Caco-2 (cell line): ENCODE data around the gene PAQR4. TPM values are rescaled to one million over a fixed set of nuclear protein-coding genes. Genes with fewer than 3 reads are reported as not detected.

ENCODE experiments used
- BruUV-seq: library from RNA; stranded (reverse); fragments of 400-500 nt; replicated peaks from 2 replicates; lab custom pipeline; 2021; lab: Mats Ljungman, UMichigan
- CTCF ChIA-PET: fragments of 300-600 bp; sonication (Branson Sonifier 250); formaldehyde crosslinking; loops from one replicate; lab custom pipeline; 2022; ENCODE audit warnings: antibody characterized with exemption; lab: Charles Lee
- POLR2A ChIA-PET: fragments of 300-600 bp; sonication (Branson Sonifier 250); formaldehyde crosslinking; loops from one replicate; lab custom pipeline; 2022; ENCODE audit warnings: antibody characterized with exemption; lab: Charles Lee
- DNase-seq, 2 experiments: peaks; one replicate each; pipeline versions ENCODE4 v3.0.0 to v3.0.0-alpha.2; 2020 to 2022
- H3K27me3 ChIP-seq: replicated peaks from 2 replicates; pipeline ENCODE4 v1.6.0; 2011; ENCODE audit warnings: low read length; ENCODE audit not compliant: control insufficient read depth, insufficient read depth
- H3K36me3 ChIP-seq: 2 replicates; pipeline ENCODE4 v1.5.1; 2011; ENCODE audit warnings: low read length; ENCODE audit not compliant: control insufficient read depth, insufficient read depth
- H3K4me1 ChIP-seq: fragments of 250-450 bp; sonication (Bioruptor Pico); 2 replicates; pipeline ENCODE4 v1.5.1; 2020; ENCODE audit warnings: mild to moderate bottlenecking
- H3K4me3 ChIP-seq: 2 replicates; pipeline ENCODE4 v1.5.1; 2011; ENCODE audit warnings: low read depth, mild to moderate bottlenecking, control low read depth, low read length
- H3K9me3 ChIP-seq: fragments of 250-450 bp; sonication (Bioruptor Pico); 2 replicates; pipeline ENCODE4 v1.5.1; 2020; ENCODE audit warnings: mild to moderate bottlenecking, moderate library complexity
- H3K27ac Mint-ChIP-seq: one replicate; pipeline ENCODE4 v1.8.0; 2022; ENCODE audit warnings: mixed read lengths; ENCODE audit not compliant: unreplicated experiment
- H3K27me3 Mint-ChIP-seq: one replicate; pipeline ENCODE4 v1.8.0; 2022; ENCODE audit warnings: mixed read lengths; ENCODE audit not compliant: insufficient read depth, unreplicated experiment
- H3K36me3 Mint-ChIP-seq: one replicate; pipeline ENCODE4 v1.8.0; 2022; ENCODE audit warnings: mild to moderate bottlenecking, mixed read lengths; ENCODE audit not compliant: insufficient read depth, unreplicated experiment
- H3K4me1 Mint-ChIP-seq: one replicate; pipeline ENCODE4 v1.8.0; 2022; ENCODE audit warnings: low read depth, mixed read lengths; ENCODE audit not compliant: unreplicated experiment
- H3K4me3 Mint-ChIP-seq: one replicate; pipeline ENCODE4 v1.8.0; 2022; ENCODE audit warnings: mild to moderate bottlenecking, moderate library complexity, mixed read lengths; ENCODE audit not compliant: unreplicated experiment
- H3K9me3 Mint-ChIP-seq: one replicate; pipeline ENCODE4 v1.8.0; 2022; ENCODE audit warnings: mixed read lengths; ENCODE audit not compliant: unreplicated experiment
- CTCF ChIP-seq, 2 experiments: fragments of 200-600 bp in 1 of 2; IDR thresholded peaks; 1 replicate in 1 of 2; 2 replicates in 1 of 2; pipeline versions ENCODE4 v1.5.1 to v1.8.0; 2011 to 2022; ENCODE audit warnings: antibody characterized with exemption in 1 of 2, control low read depth in 1 of 2, inconsistent platforms in 1 of 2, low read depth in 1 of 2, low read length in 1 of 2, mild to moderate bottlenecking in 1 of 2, moderate library complexity in 1 of 2; ENCODE audit not compliant: insufficient read depth in 1 of 2, severe bottlenecking in 1 of 2, unreplicated experiment in 1 of 2
- intact Hi-C: fragments of 100-400 bp; cut with micrococcal nuclease; formaldehyde crosslinking; loops from one replicate; pipeline ENCODE4 v1.10.0; 2022; ENCODE audit not compliant: unreplicated experiment
- total RNA-seq: library from RNA; stranded (reverse); gene quantifications from 2 replicates; pipeline ENCODE4 v1.2.3, GENCODE V29; 2022

The PAQR4 gene
- total RNA-seq, 1 experiment from 2014 or later = 12.0 TPM

- Mint-ChIP-seq H3K4me1 (no peaks in the 10 kb centered on the region), H3K4me3 (peak overlapping the region; percentile 75), H3K27me3 (no peaks in the 10 kb centered on the region), H3K36me3 (peaks cover 41% of the 10 kb centered on the region), H3K27ac (no peak overlapping the region), H3K9me3 (no peaks in the 10 kb centered on the region)
- ChIA-PET POLR2A (interaction anchor here (0.6 kb wide), 2 partner anchors 139 to 1405 kb away, joined by 3 to 4 read pairs; no protein-coding TSS in a partner anchor), CTCF (interaction anchor here (0.6 to 1.5 kb wide), 9 partner anchors 10 to 947 kb away, joined by 3 to 10 read pairs (median 3); partner anchors contain the start of genes HCFC1R1 and PKMYT1)
- Histone ChIP-seq H3K4me1 (peaks cover 11% of the 10 kb centered on the region), H3K27me3 (no peaks in the 10 kb centered on the region), H3K36me3 (no peaks in the 10 kb centered on the region), H3K9me3 (no peaks in the 10 kb centered on the region), H3K4me3 (peak overlapping the region; percentile 82)
- peak; percentile 72 to 83 for DNase-seq
- BruUV-seq = TSS peak; percentile 24
- intact Hi-C loops = no loop called here
- peak; percentile 46 to 70 for TF ChIP-seq CTCF (IDR thresholded peaks at IDR 0.05; ENCODE audit: insufficient read depth in 1 of 2, low read depth in 1 of 2, low read length in 1 of 2, severe bottlenecking in 1 of 2, unreplicated experiment in 1 of 2)
Observed at GRCh38 chr16:2969545-2970521, 685 bp downstream of the PAQR4 start.

DNA sequence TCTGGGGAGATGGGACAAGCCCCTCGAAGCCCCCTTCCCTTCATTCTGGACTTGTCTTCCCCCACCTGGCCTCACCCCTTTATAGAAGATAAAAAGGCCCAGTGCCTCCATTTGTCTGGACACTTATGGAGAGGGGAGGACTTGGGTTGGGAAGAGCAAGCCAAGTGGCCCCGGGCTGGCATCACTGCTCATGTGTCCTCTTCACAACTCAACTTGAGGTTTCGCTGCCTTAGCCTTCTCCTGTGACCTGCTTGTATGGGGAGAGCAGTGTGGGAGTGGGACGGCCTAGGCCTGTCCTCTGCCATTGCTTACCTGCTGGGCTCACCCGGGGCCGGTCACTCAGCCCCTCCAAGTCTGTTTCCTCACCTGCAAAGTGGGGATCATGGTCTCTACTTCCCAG is 1.4 kb downstream of the PAQR4 start:
- H3K9me3 Mint-ChIP-seq = no peaks in the 10 kb centered on the region
- no peaks in the 10 kb centered on the region for H3K27me3 ChIP-seq
- peak overlapping the region; percentile 82 for H3K4me3 ChIP-seq
- peaks cover 41% of the 10 kb centered on the region for H3K36me3 Mint-ChIP-seq
- ChIA-PET POLR2A (no interaction called here), CTCF (interaction anchor here (0.6 to 1.5 kb wide), 7 partner anchors 9 to 165 kb away, joined by 3 to 10 read pairs (median 4); partner anchors contain the start of gene PKMYT1)
- DNase-seq = peak in 1 of 2 experiments; percentile 32
- no peaks in the 10 kb centered on the region for H3K9me3 ChIP-seq
- H3K36me3 ChIP-seq = no peaks in the 10 kb centered on the region
- no peaks in the 10 kb centered on the region for H3K27me3 Mint-ChIP-seq
- no peaks in the 10 kb centered on the region for H3K4me1 Mint-ChIP-seq
- no TSS peak for BruUV-seq
- no peak for TF ChIP-seq CTCF (IDR thresholded peaks at IDR 0.05; ENCODE audit: insufficient read depth in 1 of 2, low read depth in 1 of 2, low read length in 1 of 2, severe bottlenecking in 1 of 2, unreplicated experiment in 1 of 2)
- H3K27ac Mint-ChIP-seq = no peak overlapping the region
- intact Hi-C loops = no loop called here
- H3K4me3 Mint-ChIP-seq = peak overlapping the region; percentile 64
- peaks cover 11% of the 10 kb centered on the region for H3K4me1 ChIP-seq

DNA sequence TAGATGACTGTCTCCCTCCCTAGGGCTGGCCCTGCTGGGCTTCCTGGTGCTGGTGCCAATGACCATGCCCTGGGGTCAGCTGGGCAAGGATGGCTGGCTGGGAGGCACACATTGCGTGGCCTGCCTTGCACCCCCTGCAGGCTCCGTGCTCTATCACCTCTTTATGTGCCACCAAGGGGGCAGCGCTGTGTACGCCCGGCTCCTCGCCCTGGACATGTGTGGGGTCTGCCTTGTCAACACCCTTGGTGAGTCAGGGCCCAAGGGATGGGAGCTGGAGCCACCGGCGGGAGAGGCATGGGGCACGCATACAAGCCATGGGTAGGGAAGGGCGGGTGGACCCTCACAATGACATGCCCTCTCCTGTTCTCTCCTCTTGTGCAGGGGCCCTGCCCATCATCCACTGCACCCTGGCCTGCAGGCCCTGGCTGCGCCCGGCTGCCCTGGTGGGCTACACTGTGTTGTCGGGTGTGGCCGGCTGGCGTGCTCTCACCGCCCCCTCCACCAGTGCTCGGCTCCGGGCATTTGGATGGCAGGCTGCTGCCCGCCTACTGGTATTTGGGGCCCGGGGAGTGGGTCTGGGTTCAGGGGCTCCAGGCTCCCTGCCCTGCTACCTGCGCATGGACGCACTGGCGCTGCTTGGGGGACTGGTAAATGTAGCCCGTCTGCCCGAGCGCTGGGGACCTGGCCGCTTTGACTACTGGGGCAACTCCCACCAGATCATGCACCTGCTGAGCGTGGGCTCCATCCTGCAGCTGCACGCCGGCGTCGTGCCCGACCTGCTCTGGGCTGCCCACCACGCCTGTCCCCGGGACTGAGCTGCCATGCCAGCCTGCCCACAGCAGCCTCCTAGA is 2.2 kb downstream of the PAQR4 start:
- Histone ChIP-seq H3K9me3 (no peaks in the 10 kb centered on the region), H3K4me1 (peaks cover 11% of the 10 kb centered on the region), H3K36me3 (no peaks in the 10 kb centered on the region), H3K4me3 (no peak overlapping the region), H3K27me3 (no peaks in the 10 kb centered on the region)
- ChIA-PET CTCF (interaction anchor here (0.7 kb wide), 1 partner anchor 42 kb away, joined by 3 read pairs; no protein-coding TSS in a partner anchor), POLR2A (no interaction called here)
- no peaks in the 10 kb centered on the region for H3K27me3 Mint-ChIP-seq
- intact Hi-C loops = no loop called here
- H3K27ac Mint-ChIP-seq = peak overlapping the region; percentile 31
- H3K36me3 Mint-ChIP-seq = peaks cover 47% of the 10 kb centered on the region
- BruUV-seq = no TSS peak
- H3K9me3 Mint-ChIP-seq = no peaks in the 10 kb centered on the region
- H3K4me1 Mint-ChIP-seq = no peaks in the 10 kb centered on the region
- H3K4me3 Mint-ChIP-seq = peak overlapping the region; percentile 64
- TF ChIP-seq CTCF (IDR thresholded peaks at IDR 0.05; ENCODE audit: insufficient read depth in 1 of 2, low read depth in 1 of 2, low read length in 1 of 2, severe bottlenecking in 1 of 2, unreplicated experiment in 1 of 2) = no peak
- DNase-seq = peak in 1 of 2 experiments; percentile 36
